ENCODE measurements around the gene CLEC4F. TPM values are rescaled to one million over a fixed set of nuclear protein-coding genes. Genes with fewer than 3 reads are reported as not detected.
A peak's percentile ranks its signal among the peaks of the same experiment; 100 is the strongest.

CLEC4F gene, protein sequence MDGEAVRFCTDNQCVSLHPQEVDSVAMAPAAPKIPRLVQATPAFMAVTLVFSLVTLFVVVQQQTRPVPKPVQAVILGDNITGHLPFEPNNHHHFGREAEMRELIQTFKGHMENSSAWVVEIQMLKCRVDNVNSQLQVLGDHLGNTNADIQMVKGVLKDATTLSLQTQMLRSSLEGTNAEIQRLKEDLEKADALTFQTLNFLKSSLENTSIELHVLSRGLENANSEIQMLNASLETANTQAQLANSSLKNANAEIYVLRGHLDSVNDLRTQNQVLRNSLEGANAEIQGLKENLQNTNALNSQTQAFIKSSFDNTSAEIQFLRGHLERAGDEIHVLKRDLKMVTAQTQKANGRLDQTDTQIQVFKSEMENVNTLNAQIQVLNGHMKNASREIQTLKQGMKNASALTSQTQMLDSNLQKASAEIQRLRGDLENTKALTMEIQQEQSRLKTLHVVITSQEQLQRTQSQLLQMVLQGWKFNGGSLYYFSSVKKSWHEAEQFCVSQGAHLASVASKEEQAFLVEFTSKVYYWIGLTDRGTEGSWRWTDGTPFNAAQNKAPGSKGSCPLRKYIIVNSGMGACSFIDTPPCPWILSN
- not detected for polyA plus RNA-seq (2012; ENCODE audit: low read depth, missing spikeins)

GRCh38 chr2:70820499-70820898 lies at the start of gene CLEC4F:
Gene CLEC4F (minus strand): TSS chr2:70820599. CDS start chr2:70820523, 76 bp downstream.
- TF ChIP-seq PAX5 (IDR thresholded peaks at IDR 0.05; ENCODE audit: insufficient read depth, low read length, severe bottlenecking) (no peak), SPI1 (IDR thresholded peaks at IDR 0.05; ENCODE audit: low read depth, low read length) (no peak), POU2F2 (IDR thresholded peaks at IDR 0.05; ENCODE audit: low read depth, low read length) (no peak), TAF1 (IDR thresholded peaks at IDR 0.05; ENCODE audit: low read depth, low read length) (no peak), POLR2A (IDR thresholded peaks at IDR 0.05; ENCODE audit: low read depth, low read length) (no peak), POLR2AphosphoS5 (IDR thresholded peaks at IDR 0.05; ENCODE audit: low read depth, low read length) (no peak)
- no peak for DNase-seq (ENCODE audit: insufficient read length, low spot score)
- FAIRE-seq, result no peak

DNA sequence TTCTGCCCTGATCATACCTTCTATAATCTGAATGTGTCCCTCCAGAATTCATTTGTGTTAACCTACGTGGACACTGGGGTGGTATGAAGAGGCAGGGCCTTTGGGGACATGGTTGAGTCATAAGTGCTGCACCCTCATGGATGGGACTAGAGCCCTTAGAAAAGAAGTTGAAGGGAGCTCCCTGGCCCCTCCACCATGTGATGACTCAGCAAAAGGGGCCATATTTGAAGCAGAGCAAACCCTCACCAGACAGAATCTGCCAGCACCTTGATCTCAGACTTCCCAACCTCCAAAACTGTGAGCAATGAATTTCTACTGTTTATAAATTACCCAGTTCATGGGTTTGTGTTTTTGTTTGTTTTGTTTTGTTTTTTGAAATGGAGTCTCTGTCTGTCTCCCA lies 48.6 kb upstream of the CLEC4F start:
- no peak for TF ChIP-seq SPI1 (IDR thresholded peaks at IDR 0.05; ENCODE audit: low read depth, low read length)
- no peak for TF ChIP-seq POLR2A (IDR thresholded peaks at IDR 0.05; ENCODE audit: low read depth, low read length)
- TF ChIP-seq TAF1 (IDR thresholded peaks at IDR 0.05; ENCODE audit: low read depth, low read length), result no peak
- no peak for TF ChIP-seq POLR2AphosphoS5 (IDR thresholded peaks at IDR 0.05; ENCODE audit: low read depth, low read length)
- DNase-seq (ENCODE audit: insufficient read length, low spot score) (no peak), FAIRE-seq (no peak)

DNA sequence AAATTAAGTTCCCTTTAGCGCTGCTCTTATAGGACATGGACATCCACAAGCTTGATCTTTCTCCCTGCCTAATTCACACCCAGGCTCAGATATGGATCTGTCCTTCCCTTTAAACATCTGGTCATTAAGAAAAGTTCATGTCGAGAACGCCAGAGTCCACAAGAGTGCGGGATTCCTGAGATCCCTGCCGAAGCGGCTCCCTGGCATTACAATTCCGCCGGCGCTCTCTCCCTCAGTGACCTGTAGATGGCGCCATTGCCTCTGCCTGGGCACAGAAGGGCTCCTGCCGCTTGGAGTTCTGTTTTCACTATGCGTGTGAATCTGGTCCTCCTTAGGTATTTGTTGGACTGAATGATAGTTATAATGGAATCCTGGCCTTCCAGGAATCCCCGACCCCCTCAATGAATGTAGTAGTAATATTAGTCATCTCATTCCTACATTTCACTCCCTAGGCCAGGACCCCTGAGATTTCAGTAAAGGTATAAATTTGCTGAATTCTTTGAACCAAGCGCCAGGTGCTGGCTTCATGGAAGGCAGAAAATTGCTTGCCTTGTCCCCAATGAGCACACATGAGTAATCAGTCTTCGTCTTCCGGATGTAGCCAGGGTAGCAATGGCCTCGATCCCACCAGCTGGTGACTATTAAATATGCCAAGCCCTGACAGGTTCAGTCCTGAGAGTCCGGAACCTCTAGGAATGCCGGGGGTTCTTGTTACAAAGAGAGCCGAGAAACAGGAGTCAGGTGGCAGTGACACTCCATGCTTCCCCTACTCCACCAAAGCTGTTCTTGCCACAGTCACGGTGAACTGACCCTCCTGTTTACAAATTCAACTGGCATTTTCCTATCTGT lies 41.6 kb upstream of the CLEC4F start:
- peak; percentile 50 for DNase-seq (ENCODE audit: insufficient read length, low spot score)
- TF ChIP-seq POU2F2 (IDR thresholded peaks at IDR 0.05; ENCODE audit: low read depth, low read length), result no peak
- TF ChIP-seq POLR2AphosphoS5 (IDR thresholded peaks at IDR 0.05; ENCODE audit: low read depth, low read length), result no peak
- TF ChIP-seq TAF1 (IDR thresholded peaks at IDR 0.05; ENCODE audit: low read depth, low read length), result no peak
- TF ChIP-seq POLR2A (IDR thresholded peaks at IDR 0.05; ENCODE audit: low read depth, low read length), result no peak
- no peak for TF ChIP-seq PAX5 (IDR thresholded peaks at IDR 0.05; ENCODE audit: insufficient read depth, low read length, severe bottlenecking)
- TF ChIP-seq SPI1 (IDR thresholded peaks at IDR 0.05; ENCODE audit: low read depth, low read length), result no peak
- peak; percentile 43 for FAIRE-seq

GRCh38 chr2:70855667-70856066 lies 35.3 kb upstream of the CLEC4F start:
- DNase-seq (ENCODE audit: insufficient read length, low spot score) (no peak), FAIRE-seq (no peak)
- TF ChIP-seq PAX5 (IDR thresholded peaks at IDR 0.05; ENCODE audit: insufficient read depth, low read length, severe bottlenecking), result no peak

GRCh38 chr2:70854411-70854810 lies 34.0 kb upstream of the CLEC4F start:
- FAIRE-seq (no peak), DNase-seq (ENCODE audit: insufficient read length, low spot score) (no peak)
- TF ChIP-seq SPI1 (IDR thresholded peaks at IDR 0.05; ENCODE audit: low read depth, low read length), result no peak
- TF ChIP-seq TAF1 (IDR thresholded peaks at IDR 0.05; ENCODE audit: low read depth, low read length), result no peak
- TF ChIP-seq PAX5 (IDR thresholded peaks at IDR 0.05; ENCODE audit: insufficient read depth, low read length, severe bottlenecking), result no peak
- no peak for TF ChIP-seq POLR2AphosphoS5 (IDR thresholded peaks at IDR 0.05; ENCODE audit: low read depth, low read length)
- no peak for TF ChIP-seq POLR2A (IDR thresholded peaks at IDR 0.05; ENCODE audit: low read depth, low read length)
- TF ChIP-seq POU2F2 (IDR thresholded peaks at IDR 0.05; ENCODE audit: low read depth, low read length), result no peak

- DNase-seq (ENCODE audit: insufficient read length, low spot score), result no peak
- peak; percentile 29 for TF ChIP-seq SPI1 (IDR thresholded peaks at IDR 0.05; ENCODE audit: low read depth, low read length)
- TF ChIP-seq PAX5 (IDR thresholded peaks at IDR 0.05; ENCODE audit: insufficient read depth, low read length, severe bottlenecking), result no peak
- no peak for TF ChIP-seq POLR2AphosphoS5 (IDR thresholded peaks at IDR 0.05; ENCODE audit: low read depth, low read length)
- no peak for TF ChIP-seq POU2F2 (IDR thresholded peaks at IDR 0.05; ENCODE audit: low read depth, low read length)
- no peak for FAIRE-seq
Measured at GRCh38 chr2:70852824-70853223, 32.4 kb upstream of the CLEC4F start.

DNA sequence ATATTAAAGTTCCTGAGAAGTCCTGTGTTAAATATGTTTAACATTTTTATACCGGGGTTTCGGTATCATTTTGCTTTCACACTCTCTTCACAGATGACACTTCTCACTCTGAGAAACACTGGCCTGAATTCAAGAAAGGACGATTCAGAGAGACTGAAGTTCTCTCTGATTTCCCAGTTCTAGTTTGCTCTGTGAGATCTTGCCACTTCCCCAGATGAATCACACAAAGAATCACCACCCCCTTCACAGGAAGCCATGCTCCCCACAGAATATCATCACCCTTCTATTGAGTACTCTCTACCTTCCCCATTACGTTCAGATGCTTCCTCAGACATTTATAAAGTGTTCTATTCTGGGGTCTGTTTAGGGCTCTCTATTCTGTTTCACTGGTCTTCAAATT lies 31.3 kb upstream of the CLEC4F start:
- FAIRE-seq, result no peak
- DNase-seq (ENCODE audit: insufficient read length, low spot score), result no peak
- TF ChIP-seq PAX5 (IDR thresholded peaks at IDR 0.05; ENCODE audit: insufficient read depth, low read length, severe bottlenecking), result no peak
- TF ChIP-seq POLR2A (IDR thresholded peaks at IDR 0.05; ENCODE audit: low read depth, low read length), result no peak
- peak; percentile 23; the same call in 1 of the 2 replicates for TF ChIP-seq SPI1 (IDR thresholded peaks at IDR 0.05; ENCODE audit: low read depth, low read length)
- TF ChIP-seq POLR2AphosphoS5 (IDR thresholded peaks at IDR 0.05; ENCODE audit: low read depth, low read length), result no peak

- TF ChIP-seq POLR2AphosphoS5 (IDR thresholded peaks at IDR 0.05; ENCODE audit: low read depth, low read length), result no peak
- TF ChIP-seq PAX5 (IDR thresholded peaks at IDR 0.05; ENCODE audit: insufficient read depth, low read length, severe bottlenecking), result no peak
- TF ChIP-seq SPI1 (IDR thresholded peaks at IDR 0.05; ENCODE audit: low read depth, low read length), result no peak
- TF ChIP-seq TAF1 (IDR thresholded peaks at IDR 0.05; ENCODE audit: low read depth, low read length), result no peak
- TF ChIP-seq POU2F2 (IDR thresholded peaks at IDR 0.05; ENCODE audit: low read depth, low read length), result no peak
- no peak for TF ChIP-seq POLR2A (IDR thresholded peaks at IDR 0.05; ENCODE audit: low read depth, low read length)
- DNase-seq (ENCODE audit: insufficient read length, low spot score) (no peak), FAIRE-seq (no peak)
Measured at GRCh38 chr2:70850925-70851324, 30.5 kb upstream of the CLEC4F start.

DNA sequence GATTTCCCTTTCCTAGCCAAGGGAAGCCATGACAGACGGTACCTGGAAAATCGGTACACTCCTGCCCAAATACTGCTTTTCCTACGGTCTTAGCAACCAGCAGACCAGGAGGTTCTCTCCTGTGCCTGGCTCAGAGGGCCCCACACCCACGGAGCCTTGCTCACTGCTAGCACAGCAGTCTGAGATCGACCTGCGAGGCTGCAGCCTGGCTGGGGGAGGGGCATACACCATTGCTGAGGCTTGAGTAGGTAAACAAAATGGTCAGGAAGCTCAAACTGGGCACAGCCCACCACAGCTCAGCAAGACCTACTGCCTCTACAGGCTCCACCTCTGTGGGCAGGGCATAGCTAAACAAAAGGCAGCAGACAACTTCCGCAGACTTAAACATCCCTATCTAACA lies 22.0 kb upstream of the CLEC4F start:
- DNase-seq (ENCODE audit: insufficient read length, low spot score), result no peak
- FAIRE-seq, result no peak
- TF ChIP-seq POU2F2 (IDR thresholded peaks at IDR 0.05; ENCODE audit: low read depth, low read length) (no peak), PAX5 (IDR thresholded peaks at IDR 0.05; ENCODE audit: insufficient read depth, low read length, severe bottlenecking) (no peak)

Data from GM12891 (cell line).